Activated CD8-positive, alpha-beta T cell treated with anti-CD3 and anti-CD28 coated beads for 36 hours (primary cell): ENCODE measurements around the gene LAPTM4A. TPM values are rescaled to one million over a fixed set of nuclear protein-coding genes. Genes with fewer than 3 reads are reported as not detected.

Source experiments
- ATAC-seq: fragments of 200-7000 bp; cut with Tn5 transposase; one replicate; pipeline ENCODE4 v1.10.0; 2021; ENCODE audit warnings: mild to moderate bottlenecking, moderate library complexity
- CTCF ChIA-PET: fragments of 350-600 bp; sonication (Branson Sonifier 250); formaldehyde crosslinking; loops from one replicate; lab custom pipeline; 2021; ENCODE audit warnings: antibody characterized with exemption; lab: Charles Lee
- POLR2A ChIA-PET: fragments of 350-600 bp; sonication (Branson Sonifier 250); formaldehyde crosslinking; loops from one replicate; lab custom pipeline; 2021; ENCODE audit warnings: antibody characterized with exemption; lab: Charles Lee
- DNase-seq: peaks from one replicate; pipeline ENCODE4 v3.0.0-alpha.2; 2020
- H3K27ac Mint-ChIP-seq: one replicate; pipeline ENCODE4 v1.8.0; 2021; ENCODE audit warnings: mild to moderate bottlenecking, mixed read lengths
- H3K27me3 Mint-ChIP-seq: one replicate; pipeline ENCODE4 v1.8.0; 2021; ENCODE audit warnings: mixed read lengths
- H3K36me3 Mint-ChIP-seq: one replicate; pipeline ENCODE4 v1.8.0; 2021; ENCODE audit warnings: low read depth, mixed read lengths
- H3K4me1 Mint-ChIP-seq: one replicate; pipeline ENCODE4 v1.8.0; 2021; ENCODE audit warnings: low read depth, mixed read lengths
- H3K4me3 Mint-ChIP-seq: one replicate; pipeline ENCODE4 v1.8.0; 2021; ENCODE audit warnings: mild to moderate bottlenecking, moderate library complexity, mixed read lengths
- H3K9me3 Mint-ChIP-seq: one replicate; pipeline ENCODE4 v1.8.0; 2021; ENCODE audit warnings: mixed read lengths
- intact Hi-C: fragments of 100-400 bp; cut with micrococcal nuclease; formaldehyde crosslinking; loops from one replicate; pipeline ENCODE4 v1.10.0; 2022
- total RNA-seq, 2 experiments: library from RNA; stranded (reverse); gene quantifications; one replicate each; pipeline ENCODE4 v1.2.3, GENCODE V29; 2021
- TF ChIP-seq, protein P1 (sequence below): fragments of 200-600 bp; IDR thresholded peaks from one replicate; pipeline ENCODE4 v1.8.0; 2022; ENCODE audit warnings: antibody characterized with exemption, mild to moderate bottlenecking

Gene LAPTM4A
- total RNA-seq, 2 experiments from 2014 or later, result 15.6 to 16.1 TPM

DNA sequence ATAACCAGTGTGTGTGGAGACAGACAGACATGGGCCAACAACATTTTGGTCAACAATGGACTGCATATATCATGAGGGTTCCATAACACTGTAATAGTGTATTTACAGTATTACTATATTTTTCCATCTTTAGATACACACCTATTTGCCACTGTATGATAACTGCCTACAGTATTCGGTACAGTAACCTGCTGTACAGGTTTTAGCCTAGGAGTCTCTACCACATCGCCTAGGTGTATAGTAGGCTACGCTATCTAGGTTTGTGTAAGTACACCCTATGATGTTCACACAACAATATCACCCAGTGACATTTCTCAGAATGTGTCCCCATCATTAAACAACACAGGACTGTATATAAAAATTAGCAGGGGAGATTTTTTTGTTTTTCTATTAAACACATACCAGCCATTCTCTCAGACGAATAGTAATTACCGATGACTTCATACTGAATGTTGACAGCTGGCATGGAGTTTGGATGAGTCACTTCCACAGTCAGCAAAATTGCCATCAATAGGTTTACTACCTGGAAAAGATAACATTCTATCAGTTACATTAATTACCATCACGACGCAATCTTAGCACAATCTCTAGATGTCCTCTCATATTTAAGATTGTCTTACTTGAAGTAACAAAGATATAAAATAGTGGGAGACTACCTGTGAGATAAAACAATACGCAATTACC lies 10.8 kb downstream of the LAPTM4A start:
- peaks cover 6% of the 10 kb centered on the region for H3K4me1 Mint-ChIP-seq
- H3K27me3 Mint-ChIP-seq, result no peaks in the 10 kb centered on the region
- TF ChIP-seq, protein P1, sequence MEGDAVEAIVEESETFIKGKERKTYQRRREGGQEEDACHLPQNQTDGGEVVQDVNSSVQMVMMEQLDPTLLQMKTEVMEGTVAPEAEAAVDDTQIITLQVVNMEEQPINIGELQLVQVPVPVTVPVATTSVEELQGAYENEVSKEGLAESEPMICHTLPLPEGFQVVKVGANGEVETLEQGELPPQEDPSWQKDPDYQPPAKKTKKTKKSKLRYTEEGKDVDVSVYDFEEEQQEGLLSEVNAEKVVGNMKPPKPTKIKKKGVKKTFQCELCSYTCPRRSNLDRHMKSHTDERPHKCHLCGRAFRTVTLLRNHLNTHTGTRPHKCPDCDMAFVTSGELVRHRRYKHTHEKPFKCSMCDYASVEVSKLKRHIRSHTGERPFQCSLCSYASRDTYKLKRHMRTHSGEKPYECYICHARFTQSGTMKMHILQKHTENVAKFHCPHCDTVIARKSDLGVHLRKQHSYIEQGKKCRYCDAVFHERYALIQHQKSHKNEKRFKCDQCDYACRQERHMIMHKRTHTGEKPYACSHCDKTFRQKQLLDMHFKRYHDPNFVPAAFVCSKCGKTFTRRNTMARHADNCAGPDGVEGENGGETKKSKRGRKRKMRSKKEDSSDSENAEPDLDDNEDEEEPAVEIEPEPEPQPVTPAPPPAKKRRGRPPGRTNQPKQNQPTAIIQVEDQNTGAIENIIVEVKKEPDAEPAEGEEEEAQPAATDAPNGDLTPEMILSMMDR, result no peak
- H3K27ac Mint-ChIP-seq, result no peak overlapping the region
- H3K4me3 Mint-ChIP-seq, result no peak overlapping the region
- H3K9me3 Mint-ChIP-seq, result no peaks in the 10 kb centered on the region
- CTCF ChIA-PET, result interaction anchor here (2.0 to 2.2 kb wide), 2 partner anchors 11 to 25 kb away, joined by 6 to 10 read pairs; partner anchors contain the start of gene LAPTM4A
- ATAC-seq (no peak), DNase-seq (no peak)
- H3K36me3 Mint-ChIP-seq, result peaks cover 30% of the 10 kb centered on the region
- intact Hi-C loops, result no loop called here
- POLR2A ChIA-PET, result no interaction called here

DNA sequence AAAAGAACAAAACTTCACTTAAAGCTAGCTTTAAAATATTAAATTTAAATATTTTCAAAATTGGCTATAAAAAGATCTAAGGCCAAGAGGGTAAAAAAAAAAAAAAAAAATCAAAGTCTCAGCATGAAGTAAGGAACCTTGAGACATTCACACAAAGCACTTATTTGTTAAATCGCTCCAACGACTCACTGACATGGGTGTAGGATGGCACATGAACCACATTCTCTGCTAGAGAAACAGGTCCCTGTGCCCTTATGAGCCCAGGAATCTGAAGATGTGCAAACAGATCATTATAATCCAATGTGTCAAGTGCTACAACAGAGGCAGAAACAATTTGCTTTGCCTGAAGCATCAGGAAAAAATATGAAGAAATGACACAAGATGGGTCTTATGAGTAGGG lies 13.8 kb downstream of the LAPTM4A start:
- H3K27me3 Mint-ChIP-seq, result no peaks in the 10 kb centered on the region
- POLR2A ChIA-PET, result no interaction called here
- TF ChIP-seq, protein P1, result no peak
- no peak overlapping the region for H3K4me3 Mint-ChIP-seq
- no peak overlapping the region for H3K27ac Mint-ChIP-seq
- H3K4me1 Mint-ChIP-seq, result peaks cover 2% of the 10 kb centered on the region
- H3K36me3 Mint-ChIP-seq, result peaks cover 46% of the 10 kb centered on the region
- intact Hi-C loops, result no loop called here
- no peak for ATAC-seq
- CTCF ChIA-PET, result interaction anchor here (5.8 kb wide), 1 partner anchor 23 kb away, joined by 37 read pairs; no protein-coding TSS in a partner anchor
- H3K9me3 Mint-ChIP-seq, result no peaks in the 10 kb centered on the region
- DNase-seq, result no peak

DNA sequence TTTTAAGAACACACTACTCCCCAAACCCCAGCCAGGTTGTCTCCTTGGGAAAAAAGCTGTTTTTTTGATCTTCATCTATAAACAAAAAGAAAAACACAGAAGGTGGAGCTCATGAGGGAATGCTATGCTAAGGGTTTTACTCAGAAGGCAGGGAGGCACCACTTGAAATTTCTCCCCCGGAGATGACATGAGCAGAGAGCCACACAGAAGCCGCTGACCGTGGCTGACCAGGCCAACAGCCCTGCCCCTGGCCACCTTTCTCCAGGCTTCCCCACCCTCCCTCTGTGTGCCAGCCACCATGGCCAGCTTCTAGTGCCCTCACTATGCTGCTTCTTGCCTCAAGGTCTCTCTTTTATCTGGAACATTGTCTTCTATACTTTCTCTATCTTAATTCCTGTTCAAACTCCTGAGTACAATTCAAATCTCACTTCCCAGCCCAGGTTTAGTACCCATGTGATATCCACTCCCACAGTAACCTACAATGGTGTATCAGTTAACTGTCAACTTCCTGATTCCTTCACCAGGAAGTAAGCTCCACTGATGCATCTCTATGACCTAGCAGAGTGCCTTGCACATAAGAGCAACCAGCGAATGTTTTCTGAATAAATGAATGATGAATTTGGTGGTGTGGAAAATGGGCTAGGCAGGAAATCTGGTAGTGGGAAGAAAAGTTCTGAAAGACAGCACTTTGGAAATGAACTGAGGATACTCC lies 15.3 kb downstream of the LAPTM4A start:
- H3K4me1 Mint-ChIP-seq, result no peaks in the 10 kb centered on the region
- TF ChIP-seq, protein P1, result no peak
- ChIA-PET CTCF (interaction anchor here (0.9 to 5.8 kb wide), 2 partner anchors 11 to 21 kb away, joined by 3 to 37 read pairs; no protein-coding TSS in a partner anchor), POLR2A (interaction anchor here (0.5 kb wide), 1 partner anchor 11 kb away, joined by 3 read pairs; no protein-coding TSS in a partner anchor)
- H3K27me3 Mint-ChIP-seq, result no peaks in the 10 kb centered on the region
- H3K4me3 Mint-ChIP-seq, result no peak overlapping the region
- DNase-seq (no peak), ATAC-seq (no peak)
- no peaks in the 10 kb centered on the region for H3K9me3 Mint-ChIP-seq
- H3K27ac Mint-ChIP-seq, result peak overlapping the region; percentile 29
- intact Hi-C loops, result no loop called here
- peaks cover 58% of the 10 kb centered on the region for H3K36me3 Mint-ChIP-seq

DNA sequence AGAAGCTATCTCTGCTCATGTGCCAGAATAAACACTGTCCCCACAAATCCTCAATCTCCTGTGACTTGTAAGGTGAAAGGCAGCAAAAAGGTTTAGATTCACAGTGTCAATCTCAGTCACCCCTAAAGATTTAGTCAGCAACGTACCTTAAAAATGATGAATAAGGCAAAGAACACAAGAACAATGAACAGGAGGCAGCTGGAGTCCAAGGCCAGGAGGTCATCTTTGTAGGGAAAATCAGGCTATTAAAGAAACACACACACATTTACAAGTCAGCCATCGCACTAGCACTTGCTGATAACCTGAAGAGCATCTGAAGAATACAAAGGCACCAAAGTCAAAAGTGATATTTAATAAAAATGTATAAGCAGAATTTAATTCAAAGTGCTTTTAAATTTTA lies 16.6 kb downstream of the LAPTM4A start:
- DNase-seq (no peak), ATAC-seq (no peak)
- H3K36me3 Mint-ChIP-seq, result peaks cover 63% of the 10 kb centered on the region
- H3K4me1 Mint-ChIP-seq, result no peaks in the 10 kb centered on the region
- H3K9me3 Mint-ChIP-seq, result peaks cover under 1% of the 10 kb centered on the region
- no peaks in the 10 kb centered on the region for H3K27me3 Mint-ChIP-seq
- intact Hi-C loops, result no loop called here
- no peak overlapping the region for H3K27ac Mint-ChIP-seq
- TF ChIP-seq, protein P1, result no peak
- no peak overlapping the region for H3K4me3 Mint-ChIP-seq
- ChIA-PET POLR2A (no interaction called here), CTCF (interaction anchor here (5.8 kb wide), 1 partner anchor 20 kb away, joined by 37 read pairs; no protein-coding TSS in a partner anchor)
